PC-9 (cell line): ENCODE data around the gene NHS.

Experiments used
- CTCF ChIP-seq: fragments of 200-600 bp; sonication (generic); conservative IDR thresholded peaks from 2 replicates; pipeline ENCODE4 v1.6.1; 2017; ENCODE audit warnings: mixed run types, antibody characterized with exemption, mild to moderate bottlenecking, moderate library complexity
- EZH2 ChIP-seq: fragments of 200-600 bp; sonication (generic); IDR thresholded peaks from 2 replicates; pipeline ENCODE4 v1.8.0; 2017; ENCODE audit warnings: antibody characterized with exemption, low read depth

- TF ChIP-seq CTCF, result no peak
- no peak for TF ChIP-seq EZH2
Observed at GRCh38 chrX:17774053-17774452, 399.1 kb downstream of the NHS start.
